Measurements from ENCODE around the gene FBXO45.

DNA sequence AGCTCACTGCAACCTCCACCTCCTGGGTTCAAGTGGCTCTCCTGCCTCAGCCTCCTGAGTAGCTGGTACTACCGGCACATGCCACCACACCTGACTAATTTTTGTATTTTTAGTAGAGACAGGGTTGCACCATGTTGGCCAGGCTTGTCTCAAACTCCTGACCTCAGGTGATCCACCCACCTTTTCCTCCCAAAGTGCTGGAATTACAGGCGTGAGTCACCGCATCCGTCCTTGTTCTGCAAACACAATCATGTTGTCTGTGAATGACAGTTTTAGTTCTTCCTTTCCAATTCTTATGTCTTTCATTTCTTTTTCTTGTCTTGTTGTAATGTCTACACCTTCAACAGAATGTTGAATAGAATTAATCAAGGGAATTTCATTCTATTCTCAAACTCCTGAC lies 37.0 kb upstream of the FBXO45 start:
- TF ChIP-seq, protein P1, sequence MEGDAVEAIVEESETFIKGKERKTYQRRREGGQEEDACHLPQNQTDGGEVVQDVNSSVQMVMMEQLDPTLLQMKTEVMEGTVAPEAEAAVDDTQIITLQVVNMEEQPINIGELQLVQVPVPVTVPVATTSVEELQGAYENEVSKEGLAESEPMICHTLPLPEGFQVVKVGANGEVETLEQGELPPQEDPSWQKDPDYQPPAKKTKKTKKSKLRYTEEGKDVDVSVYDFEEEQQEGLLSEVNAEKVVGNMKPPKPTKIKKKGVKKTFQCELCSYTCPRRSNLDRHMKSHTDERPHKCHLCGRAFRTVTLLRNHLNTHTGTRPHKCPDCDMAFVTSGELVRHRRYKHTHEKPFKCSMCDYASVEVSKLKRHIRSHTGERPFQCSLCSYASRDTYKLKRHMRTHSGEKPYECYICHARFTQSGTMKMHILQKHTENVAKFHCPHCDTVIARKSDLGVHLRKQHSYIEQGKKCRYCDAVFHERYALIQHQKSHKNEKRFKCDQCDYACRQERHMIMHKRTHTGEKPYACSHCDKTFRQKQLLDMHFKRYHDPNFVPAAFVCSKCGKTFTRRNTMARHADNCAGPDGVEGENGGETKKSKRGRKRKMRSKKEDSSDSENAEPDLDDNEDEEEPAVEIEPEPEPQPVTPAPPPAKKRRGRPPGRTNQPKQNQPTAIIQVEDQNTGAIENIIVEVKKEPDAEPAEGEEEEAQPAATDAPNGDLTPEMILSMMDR (IDR thresholded peaks at IDR 0.05; ENCODE audit: borderline replicate concordance, extremely low read depth, low read length, poor library complexity, severe bottlenecking): no peak
- TF ChIP-seq EZH2 (IDR thresholded peaks at IDR 0.05; ENCODE audit: borderline replicate concordance, low read depth, low read length, severe bottlenecking): no peak
